H54 (cell line): ENCODE results near the gene PHAX.
"Not testable (repeated sequence)": the region's sequence is repeated elsewhere in the genome, so short reads cannot be mapped to it uniquely, and the experiment has no call there.

Source experiments
- DNase-seq: peaks from one replicate; pipeline ENCODE4 v3.0.0; 2011; ENCODE audit warnings: low spot score, mixed read lengths; ENCODE audit not compliant: insufficient read length
- FAIRE-seq: peaks from 3 replicates; lab custom pipeline; 2011; peaks lifted over from hg19 to GRCh38; lab: Jason Lieb, UNC
- POLR2A ChIP-seq: IDR thresholded peaks from 2 replicates; pipeline ENCODE4 v1.6.1; 2011; ENCODE audit warnings: low read depth, mild to moderate bottlenecking, low read length

The PHAX gene

GRCh38 chr5:126624534-126624933 lies 23.8 kb downstream of the PHAX start:
- peak; percentile 54 for DNase-seq
- no peak for TF ChIP-seq POLR2A
- FAIRE-seq, result peak; percentile 95

DNA sequence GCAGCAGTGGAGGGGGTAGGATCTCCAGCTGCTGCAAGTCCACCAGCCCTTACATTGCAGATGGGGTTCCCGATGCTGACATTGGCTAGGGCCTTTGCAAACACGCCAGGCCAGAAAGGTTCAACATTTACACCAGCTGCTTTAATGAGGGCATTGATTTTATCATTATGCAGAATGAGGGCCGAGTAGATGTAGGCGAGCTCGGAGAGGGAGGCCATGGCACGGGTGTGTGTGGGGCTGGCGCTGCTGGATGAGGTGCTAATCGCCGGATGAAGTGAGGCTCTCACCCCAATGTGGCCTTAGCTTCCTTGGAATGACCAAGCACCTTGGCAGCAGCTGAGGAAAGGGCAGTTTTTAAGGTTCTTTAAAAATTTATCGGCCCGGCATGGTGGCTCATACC lies 27.4 kb downstream of the PHAX start:
- TF ChIP-seq POLR2A, result no peak
- FAIRE-seq (no peak), DNase-seq (no peak)

DNA sequence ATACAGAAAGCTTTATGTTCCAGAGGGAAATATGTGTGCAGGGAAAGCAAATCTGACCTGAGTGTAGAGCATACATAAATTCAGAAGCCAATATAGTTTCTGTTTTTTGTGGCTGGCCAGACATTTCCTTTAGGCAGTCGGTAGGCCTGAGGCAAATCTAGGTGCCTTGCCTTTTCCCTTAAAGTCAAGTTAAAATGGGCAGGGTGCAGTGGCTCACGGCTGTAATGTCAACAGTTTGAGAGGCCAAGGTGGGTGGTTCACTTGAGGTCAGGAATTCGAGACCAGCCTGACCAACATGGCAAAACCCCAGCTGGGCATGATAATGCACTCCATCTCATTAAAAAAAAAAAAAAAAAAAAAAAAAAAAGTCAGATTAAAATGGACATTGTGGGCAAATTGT lies 31.2 kb downstream of the PHAX start:
- no peak for FAIRE-seq

GRCh38 chr5:126633552-126633951 lies 32.8 kb downstream of the PHAX start:
- no peak for TF ChIP-seq POLR2A
- no peak for DNase-seq
- no peak for FAIRE-seq

More for the DNA sequence above, 31.2 kb downstream of the PHAX start:
- no peak for TF ChIP-seq POLR2A
- no peak for DNase-seq

DNA sequence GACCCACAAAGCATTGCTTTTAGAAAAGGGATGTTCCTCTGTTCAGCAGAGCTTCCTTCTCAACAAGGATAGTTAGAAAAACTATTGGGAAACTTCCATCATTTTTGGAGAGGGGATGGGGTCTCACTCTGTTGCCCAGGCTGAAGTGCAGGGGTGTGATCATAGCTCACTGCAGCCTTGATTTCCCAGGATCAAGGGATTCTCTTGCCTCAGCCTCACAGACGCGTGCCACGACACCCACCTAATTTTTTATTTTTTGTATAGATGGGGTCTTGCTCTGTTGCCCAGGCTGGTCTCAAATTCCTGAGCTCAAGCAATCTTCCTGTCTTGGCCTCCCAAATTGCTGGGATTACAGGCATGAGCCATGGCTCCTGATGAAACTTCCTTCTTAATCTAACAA lies 34.8 kb downstream of the PHAX start:
- no peak for TF ChIP-seq POLR2A
- no peak for FAIRE-seq
- no peak for DNase-seq

- no peak for TF ChIP-seq POLR2A
- FAIRE-seq, result no peak
Measured at GRCh38 chr5:126636956-126637355, 36.2 kb downstream of the PHAX start.

GRCh38 chr5:126640866-126641265 lies 40.1 kb downstream of the PHAX start:
- no peak for FAIRE-seq
- TF ChIP-seq POLR2A, result no peak
- DNase-seq, result no peak

More at GRCh38 chr5:126636956-126637355, 36.2 kb downstream of the PHAX start:
- no peak for DNase-seq

DNA sequence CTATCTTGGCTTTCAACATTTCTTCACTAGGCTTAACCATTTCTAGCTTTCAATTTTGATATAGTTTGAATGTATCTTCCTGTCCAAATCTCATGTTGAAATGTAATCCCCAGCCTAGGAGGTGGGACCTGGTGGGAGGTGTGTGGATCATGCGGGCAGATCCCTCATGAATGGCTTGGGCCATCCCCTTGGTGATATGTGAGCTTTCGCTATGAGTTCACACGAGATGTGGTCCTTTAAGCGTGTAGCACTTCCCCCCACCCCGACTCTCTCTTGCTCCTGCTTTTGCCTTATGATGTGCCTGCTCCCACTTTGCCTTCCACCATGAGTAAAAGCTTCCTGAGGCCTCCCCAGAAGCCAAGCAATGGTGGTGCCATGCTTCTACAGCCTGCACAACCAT lies 40.6 kb downstream of the PHAX start:
- FAIRE-seq (no peak), DNase-seq (no peak)
- no peak for TF ChIP-seq POLR2A

- no peak for FAIRE-seq
- no peak for DNase-seq
- TF ChIP-seq POLR2A, result no peak
Measured at GRCh38 chr5:126645132-126645531, 44.4 kb downstream of the PHAX start.

DNA sequence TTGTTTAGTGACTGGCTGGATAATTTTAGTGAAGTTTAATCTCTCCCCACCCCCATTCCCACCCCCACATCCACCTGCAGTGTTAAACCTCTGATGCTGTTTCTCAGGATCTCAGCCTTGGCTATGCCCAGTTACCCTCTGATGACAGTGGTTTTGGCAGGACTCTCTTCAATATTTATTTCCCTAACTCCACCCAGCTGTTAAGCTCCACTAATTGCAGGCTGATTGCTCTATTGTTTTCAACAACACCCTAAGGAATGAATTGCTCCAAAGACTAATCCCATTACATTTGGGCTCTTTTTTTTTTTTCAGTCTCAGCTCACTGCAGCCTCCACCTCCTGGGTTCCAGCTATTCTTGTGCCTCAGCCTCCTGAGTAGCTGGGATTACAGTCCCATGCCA lies 46.3 kb downstream of the PHAX start:
- no peak for TF ChIP-seq POLR2A
- FAIRE-seq, result no peak
- DNase-seq, result no peak

- FAIRE-seq, result no peak
- no peak for TF ChIP-seq POLR2A
- no peak for DNase-seq
Measured at GRCh38 chr5:126648471-126648870, 47.7 kb downstream of the PHAX start.

GRCh38 chr5:126649057-126649456 lies 48.3 kb downstream of the PHAX start:
- not testable (repeated sequence) for FAIRE-seq, DNase-seq

DNA sequence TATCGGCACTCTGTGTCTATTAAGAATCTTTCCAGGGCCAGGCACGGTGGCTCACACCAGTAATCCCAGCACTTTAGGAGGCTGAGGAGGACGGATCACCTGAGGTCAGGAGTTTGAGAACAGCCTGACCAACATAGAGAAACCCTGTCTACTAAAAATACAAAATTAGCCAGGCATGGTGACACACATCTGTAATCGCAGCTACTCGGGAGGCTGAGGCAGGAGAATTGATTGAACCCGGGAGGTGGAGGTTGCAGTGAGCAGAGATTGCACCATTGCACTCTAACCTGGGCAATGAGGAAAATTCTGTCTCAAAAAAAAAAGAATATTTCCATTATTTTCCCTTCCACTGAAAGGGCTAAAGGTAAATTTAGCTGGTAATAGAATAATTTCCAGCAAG lies 49.0 kb downstream of the PHAX start:
- not testable (repeated sequence) for DNase-seq, FAIRE-seq

- FAIRE-seq (no peak), DNase-seq (no peak)
- no peak for TF ChIP-seq POLR2A
Measured at GRCh38 chr5:126650463-126650862, 49.7 kb downstream of the PHAX start.

GRCh38 chr5:126651013-126651577 lies 50.3 kb downstream of the PHAX start:
- no peak for FAIRE-seq
- no peak for DNase-seq
- no peak for TF ChIP-seq POLR2A
